Left ventricle myocardium superior (tissue), 1 donor: ENCODE measurements around the gene GAA. TPM values are rescaled to one million over a fixed set of nuclear protein-coding genes. Genes with fewer than 3 reads are reported as not detected.

Source experiments
- ATAC-seq: fragments of 200-7000 bp; cut with Tn5 transposase; one replicate; pipeline ENCODE4 v1.9.1; 2020; ENCODE audit warnings: mild to moderate bottlenecking, moderate library complexity
- DNase-seq: peaks from one replicate; pipeline ENCODE4 v3.0.0-alpha.2; 2020
- intact Hi-C: fragments of 100-400 bp; cut with micrococcal nuclease; formaldehyde crosslinking; loops from one replicate; pipeline ENCODE4 v1.11.0; 2022
- microRNA-seq: library from miRNA; unstranded; fragments of <30 nt; microRNA quantifications from one replicate; pipeline ENCODE4 v1.2.0, GENCODE V29; 2020; ENCODE audit warnings: borderline number of aligned reads
- total RNA-seq: library from RNA; stranded (reverse); fragmentation: NEBNext Ultra II Directional; extraction: Animal tissue kit (Norgen Biotek cat#: 25700); gene quantifications from one replicate; pipeline ENCODE4 v1.2.1, GENCODE V29; 2021
- donor health status: DM: no; HTN: yes; CAD: no; lungs with severe emphysema.

GAA gene
- total RNA-seq, 1 donor from 2014 or later, result 45.8 TPM

- no peak for DNase-seq
- ATAC-seq, result no peak
- intact Hi-C loops, result no loop called here
These were observed 62.8 kb downstream of the GAA start for GRCh38 chr17:80164185-80164584.

- no peak for DNase-seq
- intact Hi-C loops, result no loop called here
- ATAC-seq, result no peak
These were observed 65.1 kb downstream of the GAA start for GRCh38 chr17:80166446-80166845.

GRCh38 chr17:80168371-80168770, 67.0 kb downstream of the GAA start:
- intact Hi-C loops, result no loop called here
- no peak for ATAC-seq
- DNase-seq, result no peak

- no peak for DNase-seq
- intact Hi-C loops, result no loop called here
- no peak for ATAC-seq
These were observed 67.7 kb downstream of the GAA start for GRCh38 chr17:80169107-80169506.

Small RNA genes lying within 50 kb of the gene (microRNA-seq; reads per million reads assigned to microRNA genes)
- gene MIR1268B, result not detected

Other genes with a start within 250 kb of the GAA start
- gene TBC1D16, start 65.7 kb upstream of the GAA start, total RNA-seq, result 13.1 TPM
- gene CCDC40, start 64.9 kb upstream of the GAA start, total RNA-seq, result 5.8 TPM
- 31.6 TPM for gene EIF4A3, start 45.5 kb downstream of the GAA start, total RNA-seq
- not detected for gene CARD14, start 68.4 kb downstream of the GAA start, total RNA-seq
- 11.4 TPM for gene SGSH, start 118.8 kb downstream of the GAA start, total RNA-seq
- gene SLC26A11, start 118.8 kb downstream of the GAA start, total RNA-seq, result 10.6 TPM
- 25.7 TPM for gene RNF213, start 159.3 kb downstream of the GAA start, total RNA-seq